PC-9 (cell line): ENCODE measurements around the gene C20orf202. TPM values are rescaled to one million over a fixed set of nuclear protein-coding genes. Genes with fewer than 3 reads are reported as not detected.

Experiments
- BruUV-seq: library from RNA; stranded (reverse); fragments of 400-500 nt; replicated peaks from 2 replicates; lab custom pipeline; 2021; lab: Mats Ljungman, UMichigan
- CTCF ChIA-PET: fragments of 300-600 bp; sonication (Branson Sonifier 250); formaldehyde crosslinking; loops from one replicate; lab custom pipeline; 2022; ENCODE audit warnings: antibody characterized with exemption; lab: Charles Lee
- POLR2A ChIA-PET: fragments of 300-600 bp; sonication (Branson Sonifier 250); formaldehyde crosslinking; loops from one replicate; lab custom pipeline; 2022; ENCODE audit warnings: antibody characterized with exemption; ENCODE audit not compliant: unreplicated experiment; lab: Charles Lee
- DNase-seq, 2 experiments: peaks; one replicate each; pipeline versions ENCODE4 v3.0.0 to v3.0.0-alpha.2; 2015 to 2022; ENCODE audit warnings: mixed read lengths in 1 of 2
- H2AFZ ChIP-seq: fragments of 200-600 bp; sonication (generic); 2 replicates; pipeline ENCODE4 v1.8.1; 2017; ENCODE audit warnings: antibody characterized with exemption
- H3F3A ChIP-seq: fragments of 200-600 bp; sonication (generic); 2 replicates; pipeline ENCODE4 v1.8.1; 2017; ENCODE audit warnings: antibody characterized with exemption, mild to moderate bottlenecking, low read depth; ENCODE audit not compliant: insufficient read depth
- H3K27ac ChIP-seq: fragments of 200-600 bp; sonication (generic); 2 replicates; pipeline ENCODE4 v1.6.1; 2016; ENCODE audit warnings: mixed run types
- H3K27me3 ChIP-seq: fragments of 200-600 bp; sonication (generic); 2 replicates; pipeline ENCODE4 v1.6.1; 2016; ENCODE audit warnings: low read depth, mixed run types; ENCODE audit not compliant: insufficient read depth
- H3K36me3 ChIP-seq: fragments of 200-600 bp; sonication (generic); 2 replicates; pipeline ENCODE4 v1.6.1; 2016; ENCODE audit warnings: low read depth, mixed run types
- H3K4me1 ChIP-seq: fragments of 200-600 bp; sonication (generic); replicated peaks from 2 replicates; pipeline ENCODE4 v1.6.1; 2016; ENCODE audit warnings: mixed run types; ENCODE audit not compliant: insufficient read depth
- H3K4me2 ChIP-seq: fragments of 200-600 bp; sonication (generic); 2 replicates; pipeline ENCODE4 v1.6.1; 2017; ENCODE audit warnings: mixed run types
- H3K4me3 ChIP-seq: fragments of 200-600 bp; sonication (generic); 2 replicates; pipeline ENCODE4 v1.6.1; 2016; ENCODE audit warnings: mixed run types
- H3K79me2 ChIP-seq: fragments of 200-600 bp; sonication (generic); 2 replicates; pipeline ENCODE4 v1.6.1; 2017; ENCODE audit warnings: low read depth, mixed run types
- H3K9me2 ChIP-seq: fragments of 200-600 bp; sonication (generic); 2 replicates; pipeline ENCODE4 v1.8.1; 2017; ENCODE audit warnings: mild to moderate bottlenecking; ENCODE audit not compliant: insufficient read depth
- H3K9me3 ChIP-seq: fragments of 200-600 bp; sonication (generic); 2 replicates; pipeline ENCODE4 v1.8.1; 2016; ENCODE audit warnings: low read depth; ENCODE audit not compliant: insufficient read depth
- H4K20me1 ChIP-seq: fragments of 200-600 bp; sonication (generic); 2 replicates; pipeline ENCODE4 v1.8.1; 2017; ENCODE audit not compliant: insufficient read depth
- EZH2 ChIP-seq: fragments of 200-600 bp; sonication (generic); IDR thresholded peaks from 2 replicates; pipeline ENCODE4 v1.8.0; 2017; ENCODE audit warnings: antibody characterized with exemption, low read depth
- intact Hi-C: fragments of 100-400 bp; cut with micrococcal nuclease; formaldehyde crosslinking; loops from one replicate; pipeline ENCODE4 v1.10.0; 2022; ENCODE audit not compliant: unreplicated experiment
- total RNA-seq: library from RNA; stranded (reverse); gene quantifications from 2 replicates; pipeline ENCODE4 v1.2.3, GENCODE V29; 2021
- TF ChIP-seq, protein P1 (sequence below): fragments of 200-600 bp; sonication (generic); conservative IDR thresholded peaks from 2 replicates; pipeline ENCODE4 v1.6.1; 2017; ENCODE audit warnings: mixed run types, antibody characterized with exemption, mild to moderate bottlenecking, moderate library complexity

Gene C20orf202
- total RNA-seq, 1 experiment from 2014 or later, result not detected

DNA sequence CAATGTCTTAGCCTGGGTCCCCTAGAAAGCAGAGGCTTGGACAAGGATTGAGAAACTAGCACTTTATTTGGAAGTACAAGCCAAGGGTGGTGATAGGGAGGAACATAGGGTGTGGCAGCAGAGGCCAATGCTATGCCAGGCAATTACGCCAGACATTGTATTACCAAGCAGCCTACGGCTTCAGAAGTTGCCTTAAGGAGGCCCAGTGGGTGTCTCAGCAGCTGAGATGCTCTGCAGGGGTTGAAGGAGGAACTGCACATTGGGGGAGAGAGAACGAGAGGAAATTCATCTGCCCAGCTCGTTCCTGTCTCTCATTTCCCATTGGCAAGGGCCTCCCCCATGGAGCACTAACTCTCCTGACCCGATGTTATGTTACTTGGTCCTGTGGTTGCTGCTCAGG lies 859 bp downstream of the C20orf202 start:
- POLR2A ChIA-PET, result no interaction called here
- Histone ChIP-seq H3K4me3 (no peak overlapping the region), H3K4me1 (no peaks in the 10 kb centered on the region; the same call in 1 of the 2 replicates), H3K27me3 (peaks cover 28% of the 10 kb centered on the region), H3K27ac (no peak overlapping the region), H3K9me2 (no peaks in the 10 kb centered on the region), H3K4me2 (no peak overlapping the region), H4K20me1 (no peaks in the 10 kb centered on the region), H2AFZ (no peak overlapping the region), H3K36me3 (no peaks in the 10 kb centered on the region), H3F3A (no peaks in the 10 kb centered on the region), H3K79me2 (no peaks in the 10 kb centered on the region), H3K9me3 (no peaks in the 10 kb centered on the region)
- intact Hi-C loops, result no loop called here
- TF ChIP-seq EZH2, result no peak
- TF ChIP-seq, protein P1, sequence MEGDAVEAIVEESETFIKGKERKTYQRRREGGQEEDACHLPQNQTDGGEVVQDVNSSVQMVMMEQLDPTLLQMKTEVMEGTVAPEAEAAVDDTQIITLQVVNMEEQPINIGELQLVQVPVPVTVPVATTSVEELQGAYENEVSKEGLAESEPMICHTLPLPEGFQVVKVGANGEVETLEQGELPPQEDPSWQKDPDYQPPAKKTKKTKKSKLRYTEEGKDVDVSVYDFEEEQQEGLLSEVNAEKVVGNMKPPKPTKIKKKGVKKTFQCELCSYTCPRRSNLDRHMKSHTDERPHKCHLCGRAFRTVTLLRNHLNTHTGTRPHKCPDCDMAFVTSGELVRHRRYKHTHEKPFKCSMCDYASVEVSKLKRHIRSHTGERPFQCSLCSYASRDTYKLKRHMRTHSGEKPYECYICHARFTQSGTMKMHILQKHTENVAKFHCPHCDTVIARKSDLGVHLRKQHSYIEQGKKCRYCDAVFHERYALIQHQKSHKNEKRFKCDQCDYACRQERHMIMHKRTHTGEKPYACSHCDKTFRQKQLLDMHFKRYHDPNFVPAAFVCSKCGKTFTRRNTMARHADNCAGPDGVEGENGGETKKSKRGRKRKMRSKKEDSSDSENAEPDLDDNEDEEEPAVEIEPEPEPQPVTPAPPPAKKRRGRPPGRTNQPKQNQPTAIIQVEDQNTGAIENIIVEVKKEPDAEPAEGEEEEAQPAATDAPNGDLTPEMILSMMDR, result no peak
- BruUV-seq, result no TSS peak
- DNase-seq, result no peak
- CTCF ChIA-PET, result no interaction called here

DNA sequence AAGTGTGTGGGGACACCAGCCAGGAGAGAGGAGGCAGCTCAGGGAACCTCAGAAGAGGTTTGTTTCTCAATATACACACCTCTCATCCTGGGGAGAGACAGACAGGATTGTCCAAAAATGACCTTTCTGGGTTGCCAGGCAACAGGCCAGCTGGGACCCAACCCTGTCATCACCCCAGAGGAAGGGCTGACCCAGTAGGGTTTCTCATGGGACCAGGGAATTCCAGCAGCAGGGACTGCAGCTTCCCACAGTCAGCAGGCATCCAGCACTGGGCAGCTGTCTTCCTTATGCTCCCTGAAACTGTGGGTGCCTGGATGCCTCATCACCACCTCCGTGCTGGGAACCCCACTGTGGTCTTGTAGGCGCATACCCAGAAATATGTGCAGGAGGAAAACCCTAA lies 1.3 kb downstream of the C20orf202 start:
- H2AFZ ChIP-seq, result no peak overlapping the region
- ChIA-PET POLR2A (no interaction called here), CTCF (no interaction called here)
- no peaks in the 10 kb centered on the region for H4K20me1 ChIP-seq
- no TSS peak for BruUV-seq
- no peaks in the 10 kb centered on the region for H3K9me3 ChIP-seq
- no peaks in the 10 kb centered on the region; the same call in 1 of the 2 replicates for H3K4me1 ChIP-seq
- no peaks in the 10 kb centered on the region for H3F3A ChIP-seq
- H3K9me2 ChIP-seq, result no peaks in the 10 kb centered on the region
- no peak for DNase-seq
- no peak overlapping the region for H3K4me2 ChIP-seq
- intact Hi-C loops, result no loop called here
- TF ChIP-seq, protein P1, result no peak
- no peak for TF ChIP-seq EZH2
- no peaks in the 10 kb centered on the region for H3K36me3 ChIP-seq
- H3K27ac ChIP-seq, result no peak overlapping the region
- H3K4me3 ChIP-seq, result no peak overlapping the region
- no peaks in the 10 kb centered on the region for H3K79me2 ChIP-seq
- peaks cover 33% of the 10 kb centered on the region for H3K27me3 ChIP-seq

DNA sequence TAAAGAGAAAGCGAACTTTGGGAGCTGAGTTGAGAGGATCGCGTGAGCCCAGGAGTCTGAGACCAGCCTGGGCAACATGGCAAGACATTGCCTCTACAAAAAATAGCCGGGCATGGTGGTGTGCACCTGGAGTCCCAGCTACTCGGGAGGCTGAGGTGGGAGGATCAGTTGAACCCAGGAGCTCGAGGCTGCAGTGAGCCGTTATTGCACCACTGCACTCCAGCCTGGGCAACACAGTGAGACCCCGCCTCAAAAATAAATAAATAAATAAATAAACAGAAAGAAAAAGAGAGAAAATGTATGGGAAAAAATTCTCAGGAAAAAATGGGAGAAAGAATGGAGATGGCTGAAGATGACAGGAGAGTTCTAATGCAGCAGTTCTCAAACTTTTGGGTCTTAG lies 2.5 kb downstream of the C20orf202 start:
- CTCF ChIA-PET, result interaction anchor here (0.6 kb wide), 1 partner anchor 206 kb away, joined by 13 read pairs; no protein-coding TSS in a partner anchor
- Histone ChIP-seq H3K27me3 (peaks cover 37% of the 10 kb centered on the region), H3K4me1 (no peaks in the 10 kb centered on the region; the same call in 1 of the 2 replicates), H3K27ac (no peak overlapping the region), H3F3A (no peaks in the 10 kb centered on the region), H3K4me3 (no peak overlapping the region), H3K36me3 (no peaks in the 10 kb centered on the region), H3K9me3 (no peaks in the 10 kb centered on the region), H4K20me1 (no peaks in the 10 kb centered on the region), H3K79me2 (no peaks in the 10 kb centered on the region), H3K4me2 (no peak overlapping the region), H2AFZ (no peak overlapping the region), H3K9me2 (no peaks in the 10 kb centered on the region)
- DNase-seq, result no peak
- BruUV-seq, result no TSS peak
- POLR2A ChIA-PET, result no interaction called here
- intact Hi-C loops, result no loop called here
- no peak for TF ChIP-seq EZH2
- TF ChIP-seq, protein P1, result no peak
